Measurements from ENCODE around the gene DNAH3. TPM values are rescaled to one million over a fixed set of nuclear protein-coding genes. Genes with fewer than 3 reads are reported as not detected.

The DNAH3 gene
- total RNA-seq, 1 experiment from 2014 or later = 0.24 TPM

GRCh38 chr16:20954574-20954973 is 196.1 kb downstream of the DNAH3 start:
- Histone ChIP-seq H3K9me3 (ENCODE audit: control insufficient read depth, low read depth, low read length) (no peaks in the 10 kb centered on the region), H3K23ac (ENCODE audit: insufficient read length, low read depth, low read length) (no peak overlapping the region), H3K18ac (ENCODE audit: insufficient read length, low read depth, low read length) (no peak overlapping the region), H2BK5ac (ENCODE audit: insufficient read length, low read length) (no peak overlapping the region), H3K4me1 (ENCODE audit: insufficient read depth, low read length) (no peaks in the 10 kb centered on the region), H2BK15ac (ENCODE audit: low read depth, low read length) (no peak overlapping the region), H3K14ac (ENCODE audit: insufficient read depth, low read length) (no peak overlapping the region), H3K79me2 (ENCODE audit: insufficient read depth, low read length) (no peaks in the 10 kb centered on the region), H3K27me3 (ENCODE audit: insufficient read depth, low read length) (no peaks in the 10 kb centered on the region), H3K4ac (ENCODE audit: low read depth, low read length) (no peak overlapping the region), H3K27ac (ENCODE audit: insufficient read length, low read depth, low read length) (no peak overlapping the region), H2AK5ac (ENCODE audit: insufficient read length, low read length) (no peak overlapping the region), H4K8ac (replicated peaks; ENCODE audit: insufficient read length, low read depth, low read length) (no peak overlapping the region), H2BK12ac (ENCODE audit: insufficient read length, low read depth, low read length) (no peak overlapping the region), H2BK120ac (ENCODE audit: low read depth, low read length, poor library complexity, severe bottlenecking) (no peak overlapping the region), H4K5ac (ENCODE audit: insufficient read length, low read depth, low read length) (no peak overlapping the region), H2BK20ac (ENCODE audit: low read depth, low read length, poor library complexity, severe bottlenecking) (no peak overlapping the region), H3K79me1 (ENCODE audit: insufficient read depth, low read depth, low read length, poor library complexity, severe bottlenecking) (no peaks in the 10 kb centered on the region), H3K23me2 (ENCODE audit: insufficient read length, low read depth, low read length, poor library complexity, severe bottlenecking) (no peaks in the 10 kb centered on the region), H3K9ac (ENCODE audit: extremely low read depth, insufficient read length, low read length) (no peak overlapping the region), H4K20me1 (ENCODE audit: control insufficient read depth, insufficient read depth, insufficient read length) (no peaks in the 10 kb centered on the region), H3T11ph (ENCODE audit: low read length) (no peak overlapping the region), H3K4me2 (ENCODE audit: insufficient read depth, insufficient read length, low read length) (no peak overlapping the region), H4K91ac (ENCODE audit: insufficient read length, low read depth, low read length) (no peak overlapping the region), H3K56ac (ENCODE audit: insufficient read length, low read depth, low read length) (no peak overlapping the region), H2AFZ (ENCODE audit: low read length) (no peak overlapping the region)
- Mint-ChIP-seq H3K27ac (peak overlapping the region in 2 of 3 experiments; percentile 12 to 65; a peak in 2 of 7 replicates), H3K36me3 (ENCODE audit: insufficient read depth in 1 of 3, low read depth in 3 of 3) (no peaks in the 10 kb centered on the region), H3K4me3 (no peak overlapping the region), H3K4me1 (peaks cover 8 to 9% of the 10 kb centered on the region in 2 experiments), H3K9me3 (no peaks in the 10 kb centered on the region), H3K27me3 (ENCODE audit: low read depth) (no peaks in the 10 kb centered on the region)
- TF ChIP-seq CTCF (conservative IDR thresholded peaks at IDR 0.05) = no peak
- DNase-seq = no peak
- no CpG with 5 or more reads among the region's 11 CpGs for WGBS (ENCODE audit: extremely low coverage, insufficient read length, low lambda C conversion rate)

All from H9 (cell line).